Activated CD8-positive, alpha-beta memory T cell treated with anti-CD3 and anti-CD28 coated beads, Interleukin-2, amount 10 ng/mL, durations not matched to agents 7 days and 5 days (primary cell): ENCODE measurements around the gene SLX9. TPM values are rescaled to one million over a fixed set of nuclear protein-coding genes. Genes with fewer than 3 reads are reported as not detected.

Experiments
- ATAC-seq: fragments of 150-1000 bp; cut with Tn5 transposase; one replicate; pipeline ENCODE4 v1.10.0; 2021; ENCODE audit warnings: moderate library complexity
- CTCF ChIA-PET: fragments of 350-600 bp; sonication (Branson Sonifier 250); formaldehyde crosslinking; loops from one replicate; lab custom pipeline; 2021; ENCODE audit warnings: antibody characterized with exemption; lab: Charles Lee
- DNase-seq: peaks from one replicate; pipeline ENCODE4 v3.0.0-alpha.2; 2020
- H3K27ac Mint-ChIP-seq: one replicate; pipeline ENCODE4 v1.8.0; 2021; ENCODE audit warnings: mild to moderate bottlenecking, mixed read lengths
- H3K27me3 Mint-ChIP-seq: one replicate; pipeline ENCODE4 v1.8.0; 2021; ENCODE audit warnings: mixed read lengths
- H3K36me3 Mint-ChIP-seq: one replicate; pipeline ENCODE4 v1.8.0; 2021; ENCODE audit warnings: mild to moderate bottlenecking, mixed read lengths
- H3K4me1 Mint-ChIP-seq: one replicate; pipeline ENCODE4 v1.8.0; 2021; ENCODE audit warnings: mixed read lengths
- H3K4me3 Mint-ChIP-seq: one replicate; pipeline ENCODE4 v1.8.0; 2021; ENCODE audit warnings: mild to moderate bottlenecking, moderate library complexity, mixed read lengths
- H3K9me3 Mint-ChIP-seq: one replicate; pipeline ENCODE4 v1.8.0; 2022; ENCODE audit warnings: low read depth, mixed read lengths
- total RNA-seq, 2 experiments: library from RNA; stranded (reverse); gene quantifications; one replicate each; pipeline ENCODE4 v1.2.3, GENCODE V29; 2021

The SLX9 gene
- total RNA-seq, 2 experiments from 2014 or later = 56.8 to 62.9 TPM

- ATAC-seq = no peak
- no peaks in the 10 kb centered on the region for H3K36me3 Mint-ChIP-seq
- no peak overlapping the region for H3K4me3 Mint-ChIP-seq
- no peaks in the 10 kb centered on the region for H3K27me3 Mint-ChIP-seq
- no peaks in the 10 kb centered on the region for H3K4me1 Mint-ChIP-seq
- H3K27ac Mint-ChIP-seq = no peak overlapping the region
- CTCF ChIA-PET = no interaction called here
- H3K9me3 Mint-ChIP-seq = no peaks in the 10 kb centered on the region
- DNase-seq = no peak
These were observed 49.7 kb downstream of the SLX9 start for GRCh38 chr21:44989537-44989886.

- no peaks in the 10 kb centered on the region for H3K27me3 Mint-ChIP-seq
- H3K9me3 Mint-ChIP-seq = no peaks in the 10 kb centered on the region
- no peak overlapping the region for H3K27ac Mint-ChIP-seq
- no peak overlapping the region for H3K4me3 Mint-ChIP-seq
- DNase-seq (no peak), ATAC-seq (no peak)
- no peaks in the 10 kb centered on the region for H3K4me1 Mint-ChIP-seq
- CTCF ChIA-PET = no interaction called here
- H3K36me3 Mint-ChIP-seq = no peaks in the 10 kb centered on the region
These were observed 50.3 kb downstream of the SLX9 start for GRCh38 chr21:44989943-44990780.

GRCh38 chr21:44990921-44991320, 51.1 kb downstream of the SLX9 start:
- Mint-ChIP-seq H3K36me3 (no peaks in the 10 kb centered on the region), H3K27ac (no peak overlapping the region), H3K4me1 (no peaks in the 10 kb centered on the region), H3K27me3 (no peaks in the 10 kb centered on the region), H3K9me3 (no peaks in the 10 kb centered on the region), H3K4me3 (no peak overlapping the region)
- no peak for ATAC-seq
- CTCF ChIA-PET = interaction anchor here (1.3 kb wide), 1 partner anchor 148 kb away, joined by 3 read pairs; no protein-coding TSS in a partner anchor
- no peak for DNase-seq

- no peak for ATAC-seq
- Mint-ChIP-seq H3K27ac (no peak overlapping the region), H3K9me3 (no peaks in the 10 kb centered on the region), H3K27me3 (no peaks in the 10 kb centered on the region), H3K4me3 (no peak overlapping the region), H3K36me3 (no peaks in the 10 kb centered on the region), H3K4me1 (no peaks in the 10 kb centered on the region)
- DNase-seq = no peak
- CTCF ChIA-PET = interaction anchor here (1.3 kb wide), 1 partner anchor 147 kb away, joined by 3 read pairs; no protein-coding TSS in a partner anchor
These were observed 52.0 kb downstream of the SLX9 start for GRCh38 chr21:44991538-44992483.

GRCh38 chr21:44992608-44993031, 52.8 kb downstream of the SLX9 start:
- H3K36me3 Mint-ChIP-seq = no peaks in the 10 kb centered on the region
- ATAC-seq = no peak
- CTCF ChIA-PET = no interaction called here

GRCh38 chr21:44993321-44994046, 53.7 kb downstream of the SLX9 start:
- H3K36me3 Mint-ChIP-seq = no peaks in the 10 kb centered on the region
- no peak overlapping the region for H3K27ac Mint-ChIP-seq
- H3K9me3 Mint-ChIP-seq = no peaks in the 10 kb centered on the region
- H3K27me3 Mint-ChIP-seq = no peaks in the 10 kb centered on the region
- no peak overlapping the region for H3K4me3 Mint-ChIP-seq
- DNase-seq (no peak), ATAC-seq (no peak)
- no peaks in the 10 kb centered on the region for H3K4me1 Mint-ChIP-seq
- CTCF ChIA-PET = no interaction called here

More at GRCh38 chr21:44992608-44993031, 52.8 kb downstream of the SLX9 start:
- H3K27ac Mint-ChIP-seq = no peak overlapping the region
- H3K4me3 Mint-ChIP-seq = no peak overlapping the region
- DNase-seq = no peak
- no peaks in the 10 kb centered on the region for H3K4me1 Mint-ChIP-seq
- H3K9me3 Mint-ChIP-seq = no peaks in the 10 kb centered on the region
- no peaks in the 10 kb centered on the region for H3K27me3 Mint-ChIP-seq

- no peak for ATAC-seq
- no peak overlapping the region for H3K27ac Mint-ChIP-seq
- CTCF ChIA-PET = no interaction called here
- H3K4me3 Mint-ChIP-seq = no peak overlapping the region
- H3K4me1 Mint-ChIP-seq = no peaks in the 10 kb centered on the region
- H3K9me3 Mint-ChIP-seq = no peaks in the 10 kb centered on the region
- no peaks in the 10 kb centered on the region for H3K36me3 Mint-ChIP-seq
- no peak for DNase-seq
- no peaks in the 10 kb centered on the region for H3K27me3 Mint-ChIP-seq
These were observed 54.3 kb downstream of the SLX9 start for GRCh38 chr21:44994047-44994694.

GRCh38 chr21:44994695-44995342, 55.0 kb downstream of the SLX9 start:
- H3K4me3 Mint-ChIP-seq = no peak overlapping the region
- H3K4me1 Mint-ChIP-seq = no peaks in the 10 kb centered on the region
- no peak for ATAC-seq
- DNase-seq = no peak
- H3K27ac Mint-ChIP-seq = no peak overlapping the region
- no peaks in the 10 kb centered on the region for H3K27me3 Mint-ChIP-seq
- H3K9me3 Mint-ChIP-seq = no peaks in the 10 kb centered on the region
- CTCF ChIA-PET = interaction anchor here (0.7 kb wide), 1 partner anchor 102 kb away, joined by 3 read pairs; no protein-coding TSS in a partner anchor
- no peaks in the 10 kb centered on the region for H3K36me3 Mint-ChIP-seq

GRCh38 chr21:44995343-44995941, 55.6 kb downstream of the SLX9 start:
- Mint-ChIP-seq H3K36me3 (no peaks in the 10 kb centered on the region), H3K9me3 (no peaks in the 10 kb centered on the region), H3K4me3 (no peak overlapping the region), H3K4me1 (no peaks in the 10 kb centered on the region), H3K27ac (no peak overlapping the region), H3K27me3 (no peaks in the 10 kb centered on the region)
- CTCF ChIA-PET = interaction anchor here (0.7 kb wide), 1 partner anchor 103 kb away, joined by 3 read pairs; no protein-coding TSS in a partner anchor
- no peak for DNase-seq
- no peak for ATAC-seq

GRCh38 chr21:44996096-44996495, 56.3 kb downstream of the SLX9 start:
- CTCF ChIA-PET = no interaction called here
- Mint-ChIP-seq H3K4me3 (no peak overlapping the region), H3K27me3 (no peaks in the 10 kb centered on the region), H3K36me3 (no peaks in the 10 kb centered on the region), H3K4me1 (no peaks in the 10 kb centered on the region), H3K27ac (no peak overlapping the region), H3K9me3 (no peaks in the 10 kb centered on the region)
- DNase-seq (no peak), ATAC-seq (no peak)

GRCh38 chr21:44996501-44996921, 56.7 kb downstream of the SLX9 start:
- CTCF ChIA-PET = no interaction called here
- no peak for ATAC-seq

More at GRCh38 chr21:44996501-44996921, 56.7 kb downstream of the SLX9 start:
- Mint-ChIP-seq H3K9me3 (no peaks in the 10 kb centered on the region), H3K4me3 (no peak overlapping the region), H3K36me3 (no peaks in the 10 kb centered on the region), H3K4me1 (no peaks in the 10 kb centered on the region), H3K27me3 (no peaks in the 10 kb centered on the region), H3K27ac (no peak overlapping the region)
- no peak for DNase-seq
